Measurements from ENCODE around the gene CCNA1.

DNA sequence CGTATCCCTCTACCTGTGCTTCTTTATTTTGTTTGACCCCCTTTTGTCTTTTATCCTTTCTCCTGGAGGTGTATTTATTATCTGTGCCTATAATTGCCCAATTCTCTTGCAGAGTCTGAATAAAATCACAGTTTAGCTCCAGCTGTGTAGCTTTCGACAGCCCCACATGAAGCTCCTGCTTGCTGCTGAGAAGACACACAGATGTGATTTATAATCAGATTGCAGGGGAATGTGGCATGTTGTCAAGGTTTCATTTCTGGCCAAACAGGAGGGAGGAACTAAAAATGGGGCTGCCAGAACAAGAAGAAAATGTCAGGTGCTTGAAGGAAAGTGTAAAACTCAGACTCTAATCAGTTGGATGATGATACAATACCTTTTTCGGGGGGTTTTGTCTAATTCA is 22.7 kb downstream of the CCNA1 start:
- TF ChIP-seq, protein P1, sequence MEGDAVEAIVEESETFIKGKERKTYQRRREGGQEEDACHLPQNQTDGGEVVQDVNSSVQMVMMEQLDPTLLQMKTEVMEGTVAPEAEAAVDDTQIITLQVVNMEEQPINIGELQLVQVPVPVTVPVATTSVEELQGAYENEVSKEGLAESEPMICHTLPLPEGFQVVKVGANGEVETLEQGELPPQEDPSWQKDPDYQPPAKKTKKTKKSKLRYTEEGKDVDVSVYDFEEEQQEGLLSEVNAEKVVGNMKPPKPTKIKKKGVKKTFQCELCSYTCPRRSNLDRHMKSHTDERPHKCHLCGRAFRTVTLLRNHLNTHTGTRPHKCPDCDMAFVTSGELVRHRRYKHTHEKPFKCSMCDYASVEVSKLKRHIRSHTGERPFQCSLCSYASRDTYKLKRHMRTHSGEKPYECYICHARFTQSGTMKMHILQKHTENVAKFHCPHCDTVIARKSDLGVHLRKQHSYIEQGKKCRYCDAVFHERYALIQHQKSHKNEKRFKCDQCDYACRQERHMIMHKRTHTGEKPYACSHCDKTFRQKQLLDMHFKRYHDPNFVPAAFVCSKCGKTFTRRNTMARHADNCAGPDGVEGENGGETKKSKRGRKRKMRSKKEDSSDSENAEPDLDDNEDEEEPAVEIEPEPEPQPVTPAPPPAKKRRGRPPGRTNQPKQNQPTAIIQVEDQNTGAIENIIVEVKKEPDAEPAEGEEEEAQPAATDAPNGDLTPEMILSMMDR (conservative IDR thresholded peaks at IDR 0.05): no peak
- TF ChIP-seq ZFX (IDR thresholded peaks at IDR 0.05): no peak
